VCaP (cell line): ENCODE results near the gene HIGD2B.
"Not testable (repeated sequence)": the region's sequence is repeated elsewhere in the genome, so short reads cannot be mapped to it uniquely, and the experiment has no call there.

Source experiments
- H3K27ac ChIP-seq: fragments of 450-650 bp; 2 replicates; pipeline ENCODE4 v1.5.1; 2017
- CTCF ChIP-seq: fragments of 450-650 bp; conservative IDR thresholded peaks from 2 replicates; pipeline ENCODE4 v1.5.1; 2017; ENCODE audit warnings: mild to moderate bottlenecking, moderate library complexity

Gene HIGD2B

GRCh38 chr15:72671525-72671924, 14.5 kb downstream of the HIGD2B start:
- no peak overlapping the region for H3K27ac ChIP-seq
- no peak for TF ChIP-seq CTCF

GRCh38 chr15:72670656-72671352, 15.2 kb downstream of the HIGD2B start:
- H3K27ac ChIP-seq, result peak overlapping the region; percentile 30; the same call in 1 of the 2 replicates
- TF ChIP-seq CTCF, result peak; percentile 97

GRCh38 chr15:72669803-72670202, 16.2 kb downstream of the HIGD2B start:
- H3K27ac ChIP-seq, result not testable (repeated sequence)

DNA sequence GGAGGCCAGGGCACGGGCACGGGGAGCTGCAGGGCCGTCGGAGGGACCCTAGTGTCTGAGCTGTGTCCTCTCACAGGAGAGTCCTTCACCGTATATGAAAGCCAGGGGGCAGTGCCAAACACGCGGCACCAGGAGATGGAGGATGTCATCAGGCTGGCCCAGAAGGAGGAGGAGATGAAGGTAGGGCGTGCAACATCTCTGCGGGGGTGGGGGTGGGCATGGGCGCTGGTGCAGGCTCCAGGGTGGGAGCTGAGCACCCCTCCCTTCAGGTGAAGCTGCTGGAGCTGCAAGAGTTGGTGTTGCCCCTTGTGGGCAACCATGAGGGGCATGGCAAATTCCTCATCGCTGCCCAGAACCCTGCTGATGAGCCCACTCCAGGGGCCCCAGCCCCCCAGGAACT, 20.3 kb downstream of the HIGD2B start:
- not testable (repeated sequence) for H3K27ac ChIP-seq

DNA sequence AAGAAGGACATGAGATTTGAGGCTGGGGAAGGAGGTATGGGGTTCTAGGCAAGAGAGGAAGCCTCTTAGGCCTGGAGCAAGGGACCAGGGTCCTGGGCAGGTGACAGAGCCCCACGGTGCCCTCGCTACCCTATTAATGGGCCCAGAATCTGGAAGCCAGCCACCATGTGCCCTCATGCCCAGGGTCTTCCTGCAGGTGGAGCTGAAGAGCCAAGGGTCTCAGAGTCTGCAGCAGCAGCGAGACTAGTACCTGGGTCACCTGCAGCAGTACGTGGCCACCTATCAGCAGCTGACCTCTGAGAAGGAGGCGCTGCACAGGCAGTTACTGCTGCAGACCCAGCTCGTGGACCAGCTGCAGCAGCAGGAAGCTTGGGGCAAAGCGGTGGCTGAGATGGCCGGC, 22.1 kb downstream of the HIGD2B start:
- not testable (repeated sequence) for H3K27ac ChIP-seq

DNA sequence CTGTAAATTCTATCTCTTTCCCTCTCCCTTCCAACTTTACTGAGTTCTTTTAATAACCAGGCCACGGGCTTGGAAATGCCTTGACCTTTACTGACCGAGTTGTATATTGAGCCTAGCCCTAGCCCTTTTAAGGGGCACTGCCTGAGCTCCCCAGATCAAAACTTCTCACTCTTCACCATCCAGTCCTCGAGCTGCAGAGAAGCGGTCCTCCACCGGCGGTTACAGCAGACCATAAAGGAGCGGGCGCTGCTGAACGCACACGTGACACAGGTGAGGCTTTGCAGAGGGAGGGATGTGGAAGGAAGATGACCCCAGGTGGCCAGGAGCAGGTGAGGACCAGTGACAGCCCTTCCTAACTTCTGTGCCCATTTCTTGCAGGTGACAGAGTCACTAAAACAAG, 24.9 kb downstream of the HIGD2B start:
- not testable (repeated sequence) for H3K27ac ChIP-seq

- not testable (repeated sequence) for H3K27ac ChIP-seq
Observed at GRCh38 chr15:72656014-72656413, 30.0 kb downstream of the HIGD2B start.

DNA sequence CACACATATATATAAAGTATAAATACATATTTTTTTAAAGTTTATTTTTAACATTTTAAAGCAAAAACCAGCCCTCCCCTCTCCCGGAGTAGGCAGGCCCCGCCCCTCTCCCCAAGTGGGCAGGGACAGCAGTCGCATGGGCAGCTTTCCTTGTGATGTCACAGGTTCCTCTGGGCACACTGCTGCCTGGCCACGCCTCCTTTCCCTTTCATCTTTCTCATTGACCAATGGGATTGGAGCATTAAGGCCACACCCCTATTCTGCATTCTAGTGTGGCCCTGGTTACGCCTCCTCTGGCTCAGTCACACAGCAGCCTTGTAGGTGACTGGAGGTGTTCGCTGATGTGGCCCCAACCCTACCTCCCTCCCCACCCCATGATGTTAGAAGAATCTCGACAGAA, 31.6 kb downstream of the HIGD2B start, which contains the start of gene GOLGA6B:
GOLGA6B (plus strand) TSS at position 301 of the 400 bp plus-strand sequence; CDS start at position 342, 41 bp downstream.
- not testable (repeated sequence) for H3K27ac ChIP-seq

DNA sequence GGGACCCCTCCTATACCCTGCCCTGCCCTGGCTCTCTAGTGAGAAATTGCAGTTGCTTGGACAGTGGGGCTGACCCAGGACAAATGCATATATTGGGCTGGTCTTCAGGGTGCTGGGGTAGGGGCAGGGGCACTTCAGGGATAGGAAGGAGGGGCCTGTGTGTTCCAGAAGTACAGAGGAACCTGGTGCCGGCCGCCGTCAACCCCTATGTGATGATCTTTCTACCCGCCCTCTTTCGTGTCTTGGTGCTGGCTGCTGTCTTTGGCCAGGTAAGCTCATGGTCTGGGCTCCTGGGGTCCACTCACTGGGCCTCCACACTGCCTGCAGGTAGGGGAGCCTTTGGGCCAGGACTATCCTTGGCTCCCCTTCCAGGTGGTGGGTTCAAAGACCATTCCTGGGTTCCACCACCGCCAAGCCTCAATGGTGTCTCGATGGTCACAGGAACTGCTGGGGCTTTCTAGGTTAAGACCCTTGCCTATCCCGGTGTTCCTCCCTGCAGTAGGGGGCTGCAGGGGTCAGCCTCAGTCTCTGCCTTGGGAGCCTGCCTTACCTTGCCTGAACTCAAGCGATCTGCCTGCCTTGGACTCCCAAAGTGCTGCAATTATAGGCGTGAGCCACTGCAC, 37.2 kb downstream of the HIGD2B start:
- H3K27ac ChIP-seq, result not testable (repeated sequence)

DNA sequence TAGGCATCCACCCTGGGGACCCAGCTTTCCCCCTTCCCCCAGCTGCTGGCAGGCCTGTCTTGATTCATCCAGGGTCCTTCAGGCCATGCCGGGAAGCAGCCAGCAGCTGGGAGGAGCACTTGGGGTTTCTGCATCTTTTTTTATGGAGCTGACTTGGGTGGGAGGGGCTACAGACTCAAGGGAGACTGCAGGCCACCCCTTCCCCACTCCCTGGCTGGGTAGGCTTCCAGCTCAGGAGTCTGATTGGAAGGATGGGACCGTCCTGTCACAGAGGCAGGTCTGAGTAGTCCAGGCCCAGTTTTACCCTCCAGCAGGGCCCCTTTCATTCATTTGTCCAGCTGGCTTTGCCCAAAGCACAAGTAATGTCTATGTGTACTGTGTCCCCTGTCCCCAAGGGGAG, 43.7 kb downstream of the HIGD2B start:
- H3K27ac ChIP-seq, result not testable (repeated sequence)

GRCh38 chr15:72639759-72640483, 46.1 kb downstream of the HIGD2B start:
- not testable (repeated sequence) for H3K27ac ChIP-seq

DNA sequence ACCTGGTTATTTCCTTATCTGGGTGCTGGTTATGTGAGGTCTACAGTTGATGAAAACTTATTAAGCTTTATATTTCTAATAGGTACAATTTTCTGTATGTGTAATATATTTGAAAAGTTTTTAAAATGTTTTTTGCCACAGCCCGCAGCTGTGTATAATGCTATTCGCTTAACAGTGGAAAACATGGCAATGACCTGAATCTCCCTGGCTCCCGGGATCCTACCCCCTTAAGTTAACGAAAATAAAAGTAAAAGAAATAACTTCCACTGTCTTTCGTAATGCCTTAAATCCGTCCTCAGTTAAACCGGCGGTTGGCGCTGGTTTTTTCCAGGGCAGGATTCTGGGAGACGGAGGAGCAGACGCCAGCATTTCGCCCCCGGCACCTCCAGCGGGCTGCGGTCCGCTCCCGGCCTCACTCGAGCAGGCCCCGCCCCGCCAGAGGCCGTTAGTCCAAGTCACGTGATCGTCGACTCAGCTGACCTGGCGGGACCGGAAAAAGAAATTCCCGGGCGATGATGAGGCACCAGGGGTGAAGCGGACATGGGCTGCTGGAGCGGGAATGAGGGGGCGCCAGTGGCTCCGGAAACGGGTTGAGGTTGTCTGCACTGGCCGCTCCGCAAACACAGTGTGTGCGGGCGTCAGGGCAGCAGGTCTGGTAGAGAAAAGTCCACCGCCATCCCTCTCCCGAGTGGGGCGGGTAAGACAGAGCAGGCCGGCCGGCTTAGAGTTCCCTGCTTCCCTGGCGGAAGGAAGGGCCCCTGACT, 49.3 kb downstream of the HIGD2B start:
- H3K27ac ChIP-seq, result not testable (repeated sequence)

- not testable (repeated sequence) for H3K27ac ChIP-seq
Observed at GRCh38 chr15:72629068-72629570, 56.9 kb downstream of the HIGD2B start.

DNA sequence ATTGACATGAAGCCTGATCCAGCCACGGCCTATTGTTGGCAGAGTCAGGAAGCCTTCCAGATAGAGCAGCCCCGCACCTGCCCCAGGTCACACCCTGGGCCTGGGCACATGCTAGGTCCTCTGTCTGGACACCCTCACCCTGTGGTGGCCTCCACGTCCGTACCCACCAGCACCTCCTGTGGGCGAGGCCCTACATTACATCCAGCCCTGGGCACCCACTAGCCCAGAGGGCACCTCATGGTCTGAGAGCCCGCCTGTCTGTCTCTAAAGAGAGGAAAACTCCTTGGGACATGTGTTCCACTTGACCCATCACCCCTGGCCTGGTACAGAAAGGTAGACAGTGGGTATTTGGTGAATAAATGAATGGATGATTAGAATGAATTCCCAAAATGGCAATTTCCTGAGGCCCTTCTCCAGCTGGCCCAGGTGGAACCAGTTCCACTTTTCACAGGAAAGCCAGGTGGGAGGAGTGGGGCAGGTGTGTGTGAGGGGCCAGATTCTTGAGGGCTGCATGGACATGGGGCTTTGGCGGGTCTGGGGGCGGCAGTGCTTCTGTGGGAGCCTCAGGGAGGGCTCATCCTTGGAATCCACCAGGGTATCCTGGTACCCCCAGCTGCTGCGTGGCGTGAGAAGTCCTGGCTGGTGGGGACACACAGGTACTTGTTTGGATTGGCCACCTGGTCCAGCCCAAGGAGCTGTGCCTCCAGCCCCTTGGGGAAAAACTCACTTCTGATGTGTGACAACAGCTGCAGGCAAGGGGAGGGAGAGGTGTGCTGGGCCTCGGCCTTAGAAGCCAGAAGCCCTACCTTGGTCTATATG, 57.5 kb downstream of the HIGD2B start:
- H3K27ac ChIP-seq, result not testable (repeated sequence)

DNA sequence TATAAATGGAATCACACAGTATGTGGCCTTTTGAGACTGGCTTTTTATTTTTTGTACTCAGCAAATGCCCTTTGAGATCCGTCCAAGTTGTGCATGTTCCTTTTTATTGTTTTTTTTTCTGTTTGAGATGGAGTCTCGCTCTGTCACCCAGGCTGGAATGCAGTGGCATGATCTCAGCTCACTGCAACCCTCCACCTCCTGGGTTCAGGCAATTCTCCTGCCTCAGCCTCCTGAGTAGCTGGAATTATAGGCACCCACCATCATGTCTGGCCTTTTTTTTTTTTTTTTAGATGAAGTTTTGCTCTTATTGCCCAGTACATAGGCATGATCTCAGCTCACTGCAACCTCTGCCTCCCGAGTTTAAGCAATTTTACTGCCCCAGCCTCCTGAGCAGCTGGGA, 59.8 kb downstream of the HIGD2B start:
- H3K27ac ChIP-seq, result peak overlapping the region; percentile 60
